ENCODE results near the gene SCNN1G.

Gene SCNN1G

DNA sequence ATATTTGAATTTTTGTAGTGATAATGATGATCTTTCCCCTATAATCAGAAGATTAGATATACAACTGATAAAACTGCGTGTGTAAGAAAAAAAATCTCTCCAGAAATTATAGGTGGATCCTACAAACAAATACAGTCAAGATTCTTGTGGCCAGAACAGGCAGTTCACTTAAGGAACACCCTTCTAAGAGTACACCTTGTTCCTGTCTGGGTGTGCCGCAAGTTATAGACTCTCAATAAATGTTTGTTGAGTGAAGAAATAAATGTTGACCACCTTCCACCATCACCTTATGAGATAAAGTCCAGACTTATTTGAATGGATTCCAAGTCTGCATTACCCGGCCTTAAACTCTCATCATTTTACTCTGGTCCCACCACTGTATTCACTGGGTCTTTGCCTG is 73.9 kb downstream of the SCNN1G start:
- DNase-seq: no peak

DNA sequence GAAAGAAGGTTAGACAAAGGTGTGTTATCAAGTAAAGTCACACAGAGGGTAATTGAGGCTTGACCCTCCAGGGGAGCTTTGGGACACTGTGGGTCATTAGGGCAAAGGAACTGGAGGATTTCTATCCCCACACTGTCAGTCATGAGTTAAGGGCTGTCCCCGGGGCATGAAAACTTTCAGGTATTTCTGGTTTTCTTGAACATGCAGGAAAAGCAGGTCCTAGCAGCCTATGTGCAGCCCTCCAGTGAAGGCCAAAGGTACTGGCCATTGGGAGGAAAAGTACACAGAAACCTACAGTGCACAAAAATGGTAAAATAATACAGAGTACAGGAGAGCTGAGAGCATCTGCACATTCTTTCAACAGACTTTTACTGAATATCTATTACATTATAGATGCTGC is 75.1 kb downstream of the SCNN1G start:
- DNase-seq: no peak

DNA sequence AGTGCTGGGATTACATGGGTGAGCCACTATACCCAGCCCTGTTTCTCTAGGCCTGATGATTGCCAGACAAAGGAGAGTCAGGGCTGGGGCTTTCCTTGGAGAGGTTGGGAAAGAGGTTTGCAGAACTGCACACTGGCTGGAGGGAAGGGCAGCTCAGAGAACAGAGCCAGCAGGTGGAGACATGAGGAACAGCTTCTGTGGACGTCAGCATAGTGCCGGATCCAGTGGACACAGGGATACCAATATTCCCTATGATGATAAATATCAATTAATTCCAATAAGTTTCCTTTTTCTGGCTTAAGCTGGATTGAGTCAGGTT is 76.3 kb downstream of the SCNN1G start:
- no peak for DNase-seq

Measured in stimulated activated naive CD4-positive, alpha-beta T cell (primary cell).